ENCODE results near the gene POLG. TPM values are rescaled to one million over a fixed set of nuclear protein-coding genes. Genes with fewer than 3 reads are reported as not detected.
A peak's percentile ranks its signal among the peaks of the same experiment; 100 is the strongest.

POLG gene
- total RNA-seq, 1 donor: 61.2 TPM

GRCh38 chr15:89342840-89343239 is 8.2 kb upstream of the POLG start:
- no peaks in the 10 kb centered on the region for H3K36me3 ChIP-seq (ENCODE audit: insufficient read depth, low read length)
- no peak overlapping the region for H3K27ac ChIP-seq (ENCODE audit: low read depth, low read length)
- H3K27me3 ChIP-seq (ENCODE audit: insufficient read depth, low read length): peaks cover 57% of the 10 kb centered on the region
- H3K79me2 ChIP-seq (ENCODE audit: insufficient read depth, low read length): no peaks in the 10 kb centered on the region
- no peak for TF ChIP-seq CTCF (IDR thresholded peaks at IDR 0.05; ENCODE audit: extremely low read depth, low read depth, low read length)
- peak; percentile 5 for DNase-seq (ENCODE audit: insufficient read length, low spot score, missing footprints)
- no peak overlapping the region for H3K4me3 ChIP-seq (ENCODE audit: insufficient read depth, low read length)
- no peaks in the 10 kb centered on the region for H3K4me1 ChIP-seq (ENCODE audit: insufficient read depth, low read length)
- no peak overlapping the region for H3K4me2 ChIP-seq (ENCODE audit: insufficient read depth, low read length)
- H4K20me1 ChIP-seq (ENCODE audit: insufficient read depth, low read length): peaks cover 4% of the 10 kb centered on the region
- no peaks in the 10 kb centered on the region for H3K9me3 ChIP-seq (ENCODE audit: low read depth, low read length)
- H2AFZ ChIP-seq (ENCODE audit: low read length): no peak overlapping the region

DNA sequence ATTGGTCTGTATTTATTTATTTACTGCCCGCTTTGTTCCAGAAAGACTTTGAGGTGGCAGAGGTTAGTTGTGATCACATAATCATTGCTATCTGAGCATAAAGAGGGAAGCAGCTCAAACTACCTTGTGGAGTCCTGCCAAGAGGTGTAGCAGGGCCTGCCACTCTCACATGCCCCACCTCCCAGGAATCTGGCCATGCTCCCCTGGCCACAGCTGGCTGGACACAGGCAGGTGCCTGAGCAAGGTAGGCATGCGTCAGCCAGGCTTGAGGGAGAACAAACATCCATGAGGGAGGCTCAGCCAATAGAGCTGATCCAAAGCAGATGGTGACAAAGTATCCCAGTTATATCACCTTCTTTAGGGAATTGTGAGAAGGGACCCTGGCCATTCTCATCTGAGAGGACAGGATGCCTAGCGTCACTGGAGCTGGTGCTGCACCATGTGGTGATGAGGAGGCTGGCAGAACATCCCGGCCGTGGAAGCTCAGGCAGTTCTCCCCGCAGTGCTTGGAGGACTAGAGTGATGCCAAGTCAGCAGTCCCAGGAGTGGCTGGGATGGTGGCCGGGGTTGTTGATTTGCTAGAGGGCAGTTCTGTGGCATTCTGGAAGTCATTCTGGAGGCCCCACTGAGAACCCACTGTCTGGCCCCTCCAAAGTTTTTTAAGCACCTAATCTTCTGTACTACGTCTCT is 6.8 kb upstream of the POLG start:
- Histone ChIP-seq H4K20me1 (ENCODE audit: insufficient read depth, low read length) (peaks cover 4% of the 10 kb centered on the region), H3K4me3 (ENCODE audit: insufficient read depth, low read length) (no peak overlapping the region), H3K27me3 (ENCODE audit: insufficient read depth, low read length) (peaks cover 55% of the 10 kb centered on the region), H3K79me2 (ENCODE audit: insufficient read depth, low read length) (no peaks in the 10 kb centered on the region), H3K4me2 (ENCODE audit: insufficient read depth, low read length) (no peak overlapping the region), H3K9me3 (ENCODE audit: low read depth, low read length) (no peaks in the 10 kb centered on the region), H2AFZ (ENCODE audit: low read length) (no peak overlapping the region), H3K36me3 (ENCODE audit: insufficient read depth, low read length) (no peaks in the 10 kb centered on the region), H3K4me1 (ENCODE audit: insufficient read depth, low read length) (no peaks in the 10 kb centered on the region), H3K27ac (ENCODE audit: low read depth, low read length) (no peak overlapping the region)
- TF ChIP-seq CTCF (IDR thresholded peaks at IDR 0.05; ENCODE audit: extremely low read depth, low read depth, low read length): no peak
- no peak for DNase-seq (ENCODE audit: insufficient read length, low spot score, missing footprints)

GRCh38 chr15:89340573-89340972 is 5.9 kb upstream of the POLG start:
- no peak for DNase-seq (ENCODE audit: insufficient read length, low spot score, missing footprints)
- H3K27ac ChIP-seq (ENCODE audit: low read depth, low read length): no peak overlapping the region
- no peaks in the 10 kb centered on the region for H4K20me1 ChIP-seq (ENCODE audit: insufficient read depth, low read length)
- no peaks in the 10 kb centered on the region for H3K9me3 ChIP-seq (ENCODE audit: low read depth, low read length)
- no peaks in the 10 kb centered on the region for H3K79me2 ChIP-seq (ENCODE audit: insufficient read depth, low read length)
- peaks cover 3% of the 10 kb centered on the region for H3K4me1 ChIP-seq (ENCODE audit: insufficient read depth, low read length)
- H3K36me3 ChIP-seq (ENCODE audit: insufficient read depth, low read length): no peaks in the 10 kb centered on the region
- H2AFZ ChIP-seq (ENCODE audit: low read length): no peak overlapping the region
- no peak overlapping the region for H3K4me3 ChIP-seq (ENCODE audit: insufficient read depth, low read length)
- peaks cover 48% of the 10 kb centered on the region for H3K27me3 ChIP-seq (ENCODE audit: insufficient read depth, low read length)
- no peak overlapping the region for H3K4me2 ChIP-seq (ENCODE audit: insufficient read depth, low read length)
- no peak for TF ChIP-seq CTCF (IDR thresholded peaks at IDR 0.05; ENCODE audit: extremely low read depth, low read depth, low read length)

DNA sequence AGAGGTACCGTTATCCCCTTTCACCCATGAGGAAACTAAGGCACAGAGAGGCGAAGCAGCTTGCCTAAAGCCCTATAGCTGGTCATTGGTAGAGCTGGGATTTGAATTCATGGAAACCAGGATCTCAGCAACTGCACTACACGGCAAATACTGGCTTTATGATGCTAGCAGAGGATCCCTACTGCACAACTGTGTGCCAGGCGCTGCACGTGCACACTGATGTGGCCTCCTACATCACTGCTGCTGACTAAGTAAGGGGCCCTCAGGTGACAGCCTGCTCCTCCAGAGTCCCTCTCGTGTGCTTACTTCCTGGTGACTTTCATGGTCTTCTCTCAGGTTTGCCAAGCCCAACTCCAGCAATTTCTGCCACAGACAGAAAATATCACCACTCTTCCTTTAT is 3.4 kb upstream of the POLG start:
- peaks cover 3% of the 10 kb centered on the region for H3K36me3 ChIP-seq (ENCODE audit: insufficient read depth, low read length)

More for the DNA sequence above, 3.4 kb upstream of the POLG start:
- TF ChIP-seq CTCF (IDR thresholded peaks at IDR 0.05; ENCODE audit: extremely low read depth, low read depth, low read length): no peak
- Histone ChIP-seq H4K20me1 (ENCODE audit: insufficient read depth, low read length) (peaks cover 5% of the 10 kb centered on the region), H2AFZ (ENCODE audit: low read length) (no peak overlapping the region), H3K9me3 (ENCODE audit: low read depth, low read length) (no peaks in the 10 kb centered on the region), H3K4me3 (ENCODE audit: insufficient read depth, low read length) (no peak overlapping the region), H3K4me2 (ENCODE audit: insufficient read depth, low read length) (no peak overlapping the region), H3K27ac (ENCODE audit: low read depth, low read length) (no peak overlapping the region), H3K27me3 (ENCODE audit: insufficient read depth, low read length) (peaks cover 42% of the 10 kb centered on the region), H3K4me1 (ENCODE audit: insufficient read depth, low read length) (peaks cover 18% of the 10 kb centered on the region), H3K79me2 (ENCODE audit: insufficient read depth, low read length) (peaks cover 13% of the 10 kb centered on the region)
- no peak for DNase-seq (ENCODE audit: insufficient read length, low spot score, missing footprints)
